Prostate gland (tissue), 2 donors: ENCODE data around the gene PGC. TPM values are rescaled to one million over a fixed set of nuclear protein-coding genes. Genes with fewer than 3 reads are reported as not detected.

Source experiments
- DNase-seq: peaks from one replicate; pipeline ENCODE4 v3.0.0-alpha.2; 2019; ENCODE audit warnings: low spot score
- H3K27ac ChIP-seq, 2 donors: fragments of 200-600 bp; sonication (generic); 2 replicates each; pipeline ENCODE4 v1.5.1; 2017 to 2019
- H3K27me3 ChIP-seq: fragments of 200-600 bp; sonication (generic); replicated peaks from 2 replicates; pipeline ENCODE4 v1.5.1; 2019; ENCODE audit not compliant: insufficient read depth
- H3K36me3 ChIP-seq, 2 donors: fragments of 200-600 bp; sonication (generic); 1 replicate in 1 of 2; 2 replicates in 1 of 2; pipeline versions ENCODE4 v1.5.1 to v1.8.1; 2017 to 2019
- H3K4me1 ChIP-seq: fragments of 200-600 bp; sonication (generic); replicated peaks from 2 replicates; pipeline ENCODE4 v1.5.1; 2019
- H3K4me3 ChIP-seq, 2 donors: fragments of 200-600 bp; sonication (generic); 2 replicates each; pipeline ENCODE4 v1.5.1; 2017 to 2019
- H3K9me3 ChIP-seq: fragments of 200-600 bp; sonication (generic); 2 replicates; pipeline ENCODE4 v1.5.1; 2017
- POLR2A ChIP-seq: fragments of 450-650 bp; IDR thresholded peaks from one replicate; pipeline ENCODE4 v1.6.1; 2016; ENCODE audit warnings: antibody characterized with exemption, mild to moderate bottlenecking
- POLR2AphosphoS5 ChIP-seq: sonication (generic); formaldehyde crosslinking; IDR thresholded peaks from one replicate; pipeline ENCODE4 v1.6.1; 2017; ENCODE audit warnings: antibody characterized with exemption
- WGBS: methylation state at CpG from one replicate; pipeline ENCODE4 v1.1.5; 2018; 5-methylcytosine and 5-hydroxymethylcytosine counted together
- intact Hi-C: fragments of 100-400 bp; cut with DNase I; formaldehyde crosslinking; loops from one replicate; pipeline ENCODE4 v1.14.2; 2022
- total RNA-seq, 2 donors: library from RNA; depleted of rRNA; stranded (reverse); fragments of >200 nt; gene quantifications; one replicate each; pipeline ENCODE4 v1.1.0, GENCODE V29; 2016
- TF ChIP-seq, protein P1 (sequence below), 4 experiments: fragments of 200-600 bp in 2 of 4; fragments of 450-650 bp in 2 of 4; sonication (generic) in 2 of 4; IDR thresholded peaks; 1 replicate in 3 of 4; 2 replicates in 1 of 4; pipeline ENCODE4 v1.5.1; 2016 to 2019; ENCODE audit warnings: antibody characterized with exemption in 4 of 4, mild to moderate bottlenecking in 2 of 4, moderate library complexity in 2 of 4

Gene PGC
- total RNA-seq, 2 donors from 2014 or later, result 18.4 to 391 TPM

DNA sequence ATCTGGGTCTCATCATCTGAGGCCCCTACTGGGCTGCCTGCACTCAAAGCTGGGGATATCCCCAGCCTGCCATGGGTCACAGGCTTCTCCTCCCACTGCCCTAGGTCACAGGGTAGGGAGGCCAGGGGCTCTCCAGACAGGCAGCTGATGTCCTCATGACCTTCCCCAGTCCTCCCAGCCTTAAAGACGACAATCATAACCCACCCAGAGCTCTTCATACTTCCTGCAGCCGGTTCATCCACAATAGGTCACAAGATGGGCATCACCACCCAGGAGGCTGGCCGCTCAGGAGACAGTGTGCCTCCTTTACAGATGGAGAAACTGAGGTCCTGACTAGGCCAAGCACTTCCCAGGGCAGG is 27.0 kb downstream of the PGC start:
- Histone ChIP-seq H3K27me3 (no peaks in the 10 kb centered on the region), H3K36me3 (no peaks in the 10 kb centered on the region), H3K27ac (peak overlapping the region; percentile 45 to 63), H3K4me1 (peaks cover 23% of the 10 kb centered on the region), H3K4me3 (no peak overlapping the region), H3K9me3 (no peaks in the 10 kb centered on the region)
- no peak for DNase-seq
- 86% methylated on average over 2 of the region's 3 CpGs for WGBS
- intact Hi-C loops, result no loop called here
- no peak for TF ChIP-seq POLR2AphosphoS5
- no peak for TF ChIP-seq POLR2A
- TF ChIP-seq, protein P1, sequence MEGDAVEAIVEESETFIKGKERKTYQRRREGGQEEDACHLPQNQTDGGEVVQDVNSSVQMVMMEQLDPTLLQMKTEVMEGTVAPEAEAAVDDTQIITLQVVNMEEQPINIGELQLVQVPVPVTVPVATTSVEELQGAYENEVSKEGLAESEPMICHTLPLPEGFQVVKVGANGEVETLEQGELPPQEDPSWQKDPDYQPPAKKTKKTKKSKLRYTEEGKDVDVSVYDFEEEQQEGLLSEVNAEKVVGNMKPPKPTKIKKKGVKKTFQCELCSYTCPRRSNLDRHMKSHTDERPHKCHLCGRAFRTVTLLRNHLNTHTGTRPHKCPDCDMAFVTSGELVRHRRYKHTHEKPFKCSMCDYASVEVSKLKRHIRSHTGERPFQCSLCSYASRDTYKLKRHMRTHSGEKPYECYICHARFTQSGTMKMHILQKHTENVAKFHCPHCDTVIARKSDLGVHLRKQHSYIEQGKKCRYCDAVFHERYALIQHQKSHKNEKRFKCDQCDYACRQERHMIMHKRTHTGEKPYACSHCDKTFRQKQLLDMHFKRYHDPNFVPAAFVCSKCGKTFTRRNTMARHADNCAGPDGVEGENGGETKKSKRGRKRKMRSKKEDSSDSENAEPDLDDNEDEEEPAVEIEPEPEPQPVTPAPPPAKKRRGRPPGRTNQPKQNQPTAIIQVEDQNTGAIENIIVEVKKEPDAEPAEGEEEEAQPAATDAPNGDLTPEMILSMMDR (IDR thresholded peaks at IDR 0.05), result no peak

DNA sequence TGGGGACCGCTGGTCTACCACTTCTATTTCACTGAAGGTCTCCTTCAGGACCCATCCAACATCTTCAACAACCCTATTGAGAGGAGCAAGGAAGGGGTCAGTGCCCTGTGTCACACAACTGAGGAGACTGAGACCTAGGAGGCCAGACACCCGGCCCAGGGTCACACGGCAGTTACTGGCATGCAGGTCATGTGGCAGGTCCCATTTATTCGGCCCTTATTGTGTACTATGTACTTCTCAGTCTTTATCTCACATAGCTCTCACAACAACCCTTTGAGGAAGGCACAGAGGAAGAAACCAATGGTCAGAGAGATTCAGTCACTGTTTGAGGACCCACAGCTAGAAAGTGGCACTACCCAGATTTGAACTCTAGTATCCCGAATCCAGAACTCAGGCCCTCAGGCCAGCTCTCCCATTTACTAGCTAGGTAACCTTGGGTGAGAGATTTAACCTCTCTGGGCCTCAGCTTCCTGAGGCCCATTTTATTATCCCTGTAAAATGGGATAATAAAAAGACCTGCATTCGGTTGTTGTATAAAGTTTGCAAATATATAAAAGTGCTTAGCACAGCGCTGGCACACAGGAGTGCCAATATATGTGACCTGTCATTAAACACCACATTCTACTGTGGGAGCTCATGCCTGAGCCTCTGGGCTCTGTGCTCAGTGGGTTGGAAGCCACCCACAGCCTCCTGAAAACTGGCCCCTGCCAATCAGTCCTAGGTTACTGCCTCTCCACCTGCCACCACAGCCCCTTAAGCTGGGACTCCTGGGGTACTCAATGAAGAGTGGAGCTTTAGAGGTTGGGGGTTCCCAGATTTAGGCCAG is 27.5 kb downstream of the PGC start:
- WGBS, result 70% methylated on average over 7 of the region's 7 CpGs
- H3K9me3 ChIP-seq, result no peaks in the 10 kb centered on the region
- H3K27ac ChIP-seq, result peak overlapping the region; percentile 45 to 63
- H3K27me3 ChIP-seq, result no peaks in the 10 kb centered on the region
- H3K4me1 ChIP-seq, result peaks cover 27% of the 10 kb centered on the region
- peak; percentile 35 for DNase-seq
- H3K36me3 ChIP-seq, result no peaks in the 10 kb centered on the region
- intact Hi-C loops, result no loop called here
- no peak overlapping the region for H3K4me3 ChIP-seq
- TF ChIP-seq POLR2A, result no peak
- TF ChIP-seq POLR2AphosphoS5, result peak; percentile 67
- TF ChIP-seq, protein P1 (IDR thresholded peaks at IDR 0.05), result no peak

DNA sequence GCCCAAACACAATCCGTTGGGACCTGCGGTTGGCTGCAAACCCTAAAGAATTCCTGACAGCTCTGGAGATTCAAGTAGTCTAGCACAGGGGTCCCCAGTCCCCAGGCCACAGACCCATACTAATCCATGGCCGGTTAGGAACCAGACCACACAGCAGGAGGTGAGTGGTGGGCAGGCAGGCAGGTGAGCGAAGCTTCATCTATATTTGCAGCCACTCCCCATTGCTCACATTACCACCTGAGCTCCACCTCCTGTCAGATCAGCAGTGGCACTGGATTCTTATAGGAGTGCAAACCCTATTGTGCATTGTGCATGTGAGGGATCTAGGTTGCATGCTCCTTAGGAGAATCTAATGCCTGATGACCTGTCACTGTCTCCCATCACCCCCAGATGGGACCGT is 28.4 kb downstream of the PGC start:
- 71% methylated on average over 5 of the region's 5 CpGs for WGBS
- no peaks in the 10 kb centered on the region for H3K9me3 ChIP-seq
- H3K4me3 ChIP-seq, result no peak overlapping the region
- no peaks in the 10 kb centered on the region for H3K36me3 ChIP-seq
- H3K27me3 ChIP-seq, result no peaks in the 10 kb centered on the region
- no peak overlapping the region for H3K27ac ChIP-seq
- peaks cover 36% of the 10 kb centered on the region for H3K4me1 ChIP-seq
- no peak for DNase-seq
- intact Hi-C loops, result no loop called here
- TF ChIP-seq, protein P1 (IDR thresholded peaks at IDR 0.05), result no peak
- TF ChIP-seq POLR2A (no peak), POLR2AphosphoS5 (no peak)

DNA sequence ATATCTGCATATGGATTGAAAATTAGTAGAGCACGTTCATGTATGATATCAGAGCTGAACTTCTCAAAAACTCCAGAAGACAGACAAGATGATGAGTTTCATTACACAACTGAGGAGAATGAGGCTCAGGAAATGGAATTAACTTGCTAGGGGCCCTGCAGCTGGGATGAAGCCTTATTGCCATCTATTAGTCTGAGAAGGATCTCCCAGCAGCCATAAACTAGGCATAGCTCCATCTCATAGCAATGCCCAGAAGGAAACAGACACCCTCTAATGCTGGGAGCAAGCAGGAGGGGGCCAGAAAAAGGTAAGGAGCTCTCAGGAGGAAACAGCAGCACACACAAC is 29.8 kb downstream of the PGC start:
- DNase-seq, result no peak
- TF ChIP-seq, protein P1 (IDR thresholded peaks at IDR 0.05), result no peak
- TF ChIP-seq POLR2AphosphoS5 (no peak), POLR2A (no peak)
- intact Hi-C loops, result no loop called here
- WGBS, result 89% methylated on average over 1 of the region's 1 CpG
- H3K9me3 ChIP-seq, result no peaks in the 10 kb centered on the region
- no peaks in the 10 kb centered on the region for H3K27me3 ChIP-seq
- H3K4me1 ChIP-seq, result peaks cover 41% of the 10 kb centered on the region
- no peaks in the 10 kb centered on the region for H3K36me3 ChIP-seq
- no peak overlapping the region for H3K4me3 ChIP-seq
- no peak overlapping the region for H3K27ac ChIP-seq
